Thyroid gland (tissue), 4 donors: ENCODE measurements around the gene NCKAP5. TPM values are rescaled to one million over a fixed set of nuclear protein-coding genes. Genes with fewer than 3 reads are reported as not detected.
"Not testable (repeated sequence)": the region's sequence is repeated elsewhere in the genome, so short reads cannot be mapped to it uniquely, and the experiment has no call there.

ENCODE experiments used
- DNase-seq, 2 donors: peaks; one replicate each; pipeline ENCODE4 v3.0.0-alpha.2; 2019
- H3K27ac ChIP-seq, 3 donors: fragments of 200-600 bp; sonication (generic); 1 replicate in 2 of 3; 2 replicates in 1 of 3; pipeline ENCODE4 v1.5.1; 2016 to 2019; ENCODE audit warnings: mild to moderate bottlenecking in 1 of 3, moderate library complexity in 1 of 3
- H3K27me3 ChIP-seq: fragments of 200-600 bp; sonication (generic); one replicate; pipeline ENCODE4 v1.5.1; 2019
- H3K36me3 ChIP-seq, 2 donors: fragments of 200-600 bp; sonication (generic); one replicate each; pipeline ENCODE4 v1.5.1; 2016 to 2019
- H3K4me1 ChIP-seq, 2 donors: fragments of 200-600 bp; sonication (generic); one replicate each; pipeline ENCODE4 v1.5.1; 2017 to 2019
- H3K4me3 ChIP-seq, 3 donors: fragments of 200-600 bp; sonication (generic); replicated peaks in 1 of 3; 1 replicate in 2 of 3; 2 replicates in 1 of 3; pipeline ENCODE4 v1.5.1; 2016; ENCODE audit warnings: mild to moderate bottlenecking in 1 of 3
- H3K9me3 ChIP-seq: fragments of 200-600 bp; sonication (generic); one replicate; pipeline ENCODE4 v1.5.1; 2017
- POLR2A ChIP-seq, 2 donors: fragments of 450-650 bp; IDR thresholded peaks; one replicate each; pipeline ENCODE4 v1.6.1; 2017; ENCODE audit warnings: antibody characterized with exemption in 2 of 2, mild to moderate bottlenecking in 2 of 2, moderate library complexity in 1 of 2
- WGBS, 2 donors: methylation state at CpG; one replicate each; pipeline ENCODE4 v1.1.5; 2017; 5-methylcytosine and 5-hydroxymethylcytosine counted together
- intact Hi-C: fragments of 100-400 bp; cut with DNase I; formaldehyde crosslinking; loops from one replicate; pipeline ENCODE4 v1.15.1; 2023
- total RNA-seq, 4 donors: library from RNA; depleted of rRNA; stranded (reverse); fragments of >200 nt; gene quantifications; one replicate each; pipeline ENCODE4 v1.2.3, GENCODE V29; 2016
- TF ChIP-seq, protein P1 (sequence below), 6 experiments: fragments of 200-600 bp in 3 of 6; fragments of 450-650 bp in 3 of 6; sonication (generic) in 3 of 6; IDR thresholded peaks; one replicate each; pipeline ENCODE4 v1.5.1; 2016 to 2019; ENCODE audit warnings: antibody characterized with exemption in 6 of 6, mild to moderate bottlenecking in 2 of 6, inconsistent platforms in 1 of 6, moderate library complexity in 1 of 6

Gene NCKAP5
- total RNA-seq, 4 donors from 2014 or later: 0.45 to 1.2 (median 0.76) TPM

DNA sequence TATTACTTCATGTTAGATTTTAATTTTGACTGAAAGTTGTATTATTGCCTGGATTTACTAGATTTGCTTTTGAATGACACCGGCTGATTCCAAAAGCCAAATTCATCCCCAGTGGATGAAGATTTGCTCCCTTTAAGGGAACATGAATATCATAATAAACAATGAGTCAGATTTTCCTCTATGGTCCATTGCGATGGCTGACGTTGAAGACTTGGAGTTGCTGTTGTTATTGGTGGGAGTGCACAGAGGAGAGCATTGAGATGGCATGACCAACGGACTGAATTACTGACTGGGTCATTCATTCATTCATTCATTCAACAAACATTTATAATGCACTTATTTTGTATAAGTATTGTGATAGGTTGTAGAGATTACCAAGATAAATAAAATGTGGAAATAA, 864.9 kb downstream of the NCKAP5 start:
- intact Hi-C loops: no loop called here
- Histone ChIP-seq H3K4me3 (no peak overlapping the region), H3K36me3 (no peaks in the 10 kb centered on the region), H3K4me1 (no peaks in the 10 kb centered on the region), H3K27ac (no peak overlapping the region), H3K27me3 (no peaks in the 10 kb centered on the region), H3K9me3 (no peaks in the 10 kb centered on the region)
- TF ChIP-seq, protein P1, sequence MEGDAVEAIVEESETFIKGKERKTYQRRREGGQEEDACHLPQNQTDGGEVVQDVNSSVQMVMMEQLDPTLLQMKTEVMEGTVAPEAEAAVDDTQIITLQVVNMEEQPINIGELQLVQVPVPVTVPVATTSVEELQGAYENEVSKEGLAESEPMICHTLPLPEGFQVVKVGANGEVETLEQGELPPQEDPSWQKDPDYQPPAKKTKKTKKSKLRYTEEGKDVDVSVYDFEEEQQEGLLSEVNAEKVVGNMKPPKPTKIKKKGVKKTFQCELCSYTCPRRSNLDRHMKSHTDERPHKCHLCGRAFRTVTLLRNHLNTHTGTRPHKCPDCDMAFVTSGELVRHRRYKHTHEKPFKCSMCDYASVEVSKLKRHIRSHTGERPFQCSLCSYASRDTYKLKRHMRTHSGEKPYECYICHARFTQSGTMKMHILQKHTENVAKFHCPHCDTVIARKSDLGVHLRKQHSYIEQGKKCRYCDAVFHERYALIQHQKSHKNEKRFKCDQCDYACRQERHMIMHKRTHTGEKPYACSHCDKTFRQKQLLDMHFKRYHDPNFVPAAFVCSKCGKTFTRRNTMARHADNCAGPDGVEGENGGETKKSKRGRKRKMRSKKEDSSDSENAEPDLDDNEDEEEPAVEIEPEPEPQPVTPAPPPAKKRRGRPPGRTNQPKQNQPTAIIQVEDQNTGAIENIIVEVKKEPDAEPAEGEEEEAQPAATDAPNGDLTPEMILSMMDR (IDR thresholded peaks at IDR 0.05): no peak
- TF ChIP-seq POLR2A (IDR thresholded peaks at IDR 0.05): no peak
- DNase-seq: no peak
- 74% methylated on average over 4 of the region's 4 CpGs for WGBS, 2 donors

DNA sequence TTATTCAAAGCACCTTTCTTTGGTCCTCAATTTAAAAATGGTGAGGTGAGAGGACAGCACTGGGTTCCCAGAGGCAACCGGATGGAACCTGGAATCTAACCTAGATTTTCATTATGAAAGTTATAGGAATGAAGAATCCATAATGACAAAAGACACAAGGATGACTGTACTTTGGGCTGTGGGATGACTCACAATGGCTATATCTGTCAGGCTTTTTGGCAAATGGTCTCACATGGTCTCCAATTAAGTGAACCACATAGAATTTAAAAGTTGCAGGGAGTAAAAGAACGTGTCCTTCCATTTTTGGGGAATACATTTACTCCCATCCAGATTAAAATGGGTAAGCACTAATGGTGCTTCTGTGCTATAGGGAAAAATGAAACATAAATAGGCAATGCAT, 866.5 kb downstream of the NCKAP5 start:
- 76 to 89% methylated on average over 2 of the region's 2 CpGs for WGBS, 2 donors
- H3K27me3 ChIP-seq: no peaks in the 10 kb centered on the region

DNA sequence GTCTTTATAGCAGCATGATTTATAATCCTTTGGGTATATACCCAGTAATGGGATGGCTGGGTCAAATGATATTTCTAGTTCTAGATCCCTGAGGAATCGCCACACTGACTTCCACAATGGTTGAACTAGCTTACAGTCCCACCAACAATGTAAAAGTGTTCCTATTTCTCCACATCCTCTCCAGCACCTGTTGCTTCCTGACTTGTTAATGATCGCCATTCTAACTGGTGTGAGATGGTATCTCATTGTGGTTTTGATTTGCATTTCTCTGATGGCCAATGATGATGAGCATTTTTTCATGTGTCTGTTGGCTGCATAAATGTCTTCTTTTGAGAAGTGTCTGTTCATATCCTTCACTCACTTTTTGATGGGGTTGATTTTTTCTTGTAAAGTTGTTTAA, 868.5 kb downstream of the NCKAP5 start:
- intact Hi-C loops, H3K27me3 ChIP-seq, DNase-seq: not testable (repeated sequence)

More for the DNA sequence above, 866.5 kb downstream of the NCKAP5 start:
- H3K36me3 ChIP-seq: no peaks in the 10 kb centered on the region
- intact Hi-C loops: no loop called here
- DNase-seq: no peak
- H3K4me3 ChIP-seq: no peak overlapping the region
- H3K9me3 ChIP-seq: no peaks in the 10 kb centered on the region
- no peak overlapping the region for H3K27ac ChIP-seq
- TF ChIP-seq, protein P1 (IDR thresholded peaks at IDR 0.05): no peak
- no peak for TF ChIP-seq POLR2A (IDR thresholded peaks at IDR 0.05)
- H3K4me1 ChIP-seq: no peaks in the 10 kb centered on the region

DNA sequence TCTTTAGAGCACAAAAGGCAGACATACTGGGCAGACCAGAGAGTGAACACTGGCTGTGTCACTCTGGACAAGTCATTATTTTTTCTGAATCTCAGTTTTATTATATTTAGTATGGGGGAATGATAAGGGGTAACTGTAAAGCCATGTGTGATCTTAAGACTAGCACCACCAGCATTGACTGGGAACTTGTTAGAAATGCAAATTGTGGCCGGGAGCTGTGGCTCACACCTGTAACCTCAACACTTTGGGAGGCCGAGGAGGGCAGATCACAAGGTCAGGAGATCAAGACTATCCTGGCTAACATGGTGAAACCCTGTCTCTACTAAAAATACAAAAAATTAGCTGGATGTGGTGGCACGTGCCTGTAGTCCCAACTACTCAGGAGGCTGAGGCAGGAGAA, 869.9 kb downstream of the NCKAP5 start:
- H3K4me3 ChIP-seq, DNase-seq, intact Hi-C loops, H3K9me3 ChIP-seq, H3K27me3 ChIP-seq, H3K36me3 ChIP-seq, H3K4me1 ChIP-seq, H3K27ac ChIP-seq: not testable (repeated sequence)
- 80% methylated on average over 3 of the region's 3 CpGs for WGBS, 2 donors

More for the DNA sequence above, 868.5 kb downstream of the NCKAP5 start:
- 91 to 100% methylated on average over 1 of the region's 2 CpGs for WGBS, 2 donors
- H3K9me3 ChIP-seq, H3K4me1 ChIP-seq, H3K27ac ChIP-seq, H3K36me3 ChIP-seq, H3K4me3 ChIP-seq: not testable (repeated sequence)

DNA sequence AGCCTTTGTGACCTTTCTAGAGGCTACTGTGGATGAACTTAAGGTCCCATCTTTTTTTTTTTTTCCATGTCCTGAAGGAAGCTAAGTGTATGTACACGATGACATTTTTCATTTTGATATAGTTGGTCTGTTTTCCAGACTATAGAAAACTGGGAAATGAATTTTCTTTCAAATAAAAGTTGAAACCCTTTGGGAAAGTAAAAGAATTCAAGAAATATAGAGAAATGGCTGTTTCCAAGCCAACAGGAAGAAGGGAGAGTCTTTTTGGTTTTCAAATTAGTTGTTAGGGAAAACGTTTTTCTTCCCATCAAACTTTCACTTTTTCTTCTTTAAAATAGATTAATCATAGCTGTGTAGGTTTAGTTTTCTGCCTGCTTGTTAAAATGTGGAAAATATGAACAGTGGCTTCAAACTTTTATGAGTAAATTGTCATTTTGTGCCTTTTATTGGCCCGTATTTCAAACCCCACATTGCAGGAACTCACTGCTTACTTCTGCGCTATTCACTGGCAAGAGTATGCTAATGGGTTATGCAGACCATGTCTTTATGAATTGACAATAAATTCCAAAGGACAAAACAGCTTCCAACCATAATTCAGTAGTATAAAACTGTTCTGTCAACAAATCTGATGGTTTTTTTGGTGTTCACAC, 870.6 kb downstream of the NCKAP5 start:
- Histone ChIP-seq H3K27me3 (no peaks in the 10 kb centered on the region), H3K36me3 (no peaks in the 10 kb centered on the region), H3K27ac (no peak overlapping the region), H3K4me3 (no peak overlapping the region), H3K4me1 (no peaks in the 10 kb centered on the region), H3K9me3 (no peaks in the 10 kb centered on the region)
- intact Hi-C loops: no loop called here
- no peak for DNase-seq
- TF ChIP-seq, protein P1 (IDR thresholded peaks at IDR 0.05): no peak
- no peak for TF ChIP-seq POLR2A (IDR thresholded peaks at IDR 0.05)
- 58 to 72% methylated on average over 4 of the region's 4 CpGs for WGBS, 2 donors

DNA sequence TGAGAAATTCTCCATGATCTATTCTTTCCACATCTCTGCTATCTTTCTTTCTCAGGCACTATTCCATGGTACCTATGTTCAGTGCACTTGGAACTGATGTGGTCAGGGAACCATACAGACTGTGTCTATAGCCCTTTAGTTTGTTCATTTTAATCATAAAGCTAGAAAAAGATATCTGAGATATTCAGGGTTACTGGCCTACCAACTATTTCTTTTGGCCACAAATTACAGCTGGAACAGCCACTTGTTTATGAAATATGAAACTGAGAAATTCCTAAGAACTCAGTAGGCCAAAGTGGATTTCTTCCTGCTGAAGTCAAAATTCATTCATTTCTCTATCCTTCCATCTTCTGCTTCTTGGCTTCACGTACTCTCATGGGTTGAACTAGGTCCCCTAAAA, 875.4 kb downstream of the NCKAP5 start:
- Histone ChIP-seq H3K9me3 (no peaks in the 10 kb centered on the region), H3K4me3 (no peak overlapping the region), H3K27me3 (no peaks in the 10 kb centered on the region), H3K27ac (no peak overlapping the region), H3K36me3 (no peaks in the 10 kb centered on the region), H3K4me1 (no peaks in the 10 kb centered on the region)
- TF ChIP-seq POLR2A (IDR thresholded peaks at IDR 0.05): no peak
- TF ChIP-seq, protein P1 (IDR thresholded peaks at IDR 0.05): no peak
- 74 to 88% methylated on average over 1 of the region's 1 CpG for WGBS, 2 donors
- DNase-seq: no peak
- intact Hi-C loops: no loop called here
